Measurements from ENCODE around the gene CES4A. TPM values are rescaled to one million over a fixed set of nuclear protein-coding genes. Genes with fewer than 3 reads are reported as not detected.
A peak's percentile ranks its signal among the peaks of the same experiment; 100 is the strongest.

The CES4A gene
- total and polyA plus RNA-seq, 9 of the 15 experiments (the other 6 are each of a cell fraction or from before 2014, with no cell fraction given) = 0.09 to 0.13 (median 0.11) TPM; not detected in 6

DNA sequence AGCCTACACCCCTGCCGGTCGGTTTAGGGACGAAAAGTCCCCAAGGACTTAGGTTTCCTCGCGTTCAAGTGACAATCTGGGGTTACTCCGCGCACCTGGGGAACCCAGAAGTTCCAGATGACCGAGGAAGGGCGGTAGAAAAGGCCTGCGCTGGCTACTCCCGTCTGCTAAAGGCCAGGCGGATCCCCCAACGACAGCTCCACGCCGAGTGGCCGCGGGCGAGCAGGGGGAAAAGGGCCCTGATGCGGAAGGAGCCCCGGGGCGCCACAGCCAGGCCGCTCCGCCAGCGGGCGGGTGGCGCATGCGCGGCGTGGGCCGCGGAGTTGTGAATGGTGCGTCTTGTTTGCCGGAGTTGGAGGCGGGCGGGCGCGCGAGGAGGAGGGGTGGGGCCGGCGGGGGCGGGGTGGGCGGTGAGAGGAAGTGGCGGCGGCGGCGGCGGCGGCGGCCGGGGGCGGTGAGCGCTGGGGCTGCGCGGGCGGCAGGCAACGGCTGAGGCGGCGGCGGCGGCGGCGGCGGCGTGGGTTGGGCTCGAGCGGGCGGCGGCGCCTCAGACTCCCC lies 40.4 kb downstream of the CES4A start, which contains the start of gene CBFB (continued):
- TF ChIP-seq NEUROD1 (IDR thresholded peaks at IDR 0.05; ENCODE audit: borderline replicate concordance, low read depth, low read length, partially characterized antibody) (no peak), SMAD2 (IDR thresholded peaks at IDR 0.05; ENCODE audit: low read depth, low read length) (no peak), ZNF507 (tag; conservative IDR thresholded peaks at IDR 0.05) (no peak), POLR2G (IDR thresholded peaks at IDR 0.05; ENCODE audit: low read depth, low read length) (peak; percentile 95), SMAD3 (CRISPR knock-in tag; conservative IDR thresholded peaks at IDR 0.05) (peak; percentile 59; the same call in 1 of the 2 replicates), RCOR1 (IDR thresholded peaks at IDR 0.05; ENCODE audit: borderline replicate concordance in 1 of 2, low read depth in 2 of 2, low read length in 2 of 2) (no peak), NFIC (IDR thresholded peaks at IDR 0.05) (peak; percentile 65; the same call in 1 of the 2 replicates), ADNP (tag; IDR thresholded peaks at IDR 0.05) (no peak), ZSCAN32 (CRISPR knock-in tag; IDR thresholded peaks at IDR 0.05) (0 out of 2 replicates have a peak, but pooled peaks have one; percentile 42), MAX (CRISPR knock-in tag; IDR thresholded peaks at IDR 0.05) (peak; percentile 61), CREB1 (IDR thresholded peaks at IDR 0.05) (no peak), CREB1 (CRISPR knock-in tag; IDR thresholded peaks at IDR 0.05) (no peak; the same call in 1 of the 2 replicates), PCBP1 (IDR thresholded peaks at IDR 0.05; ENCODE audit: low read depth, low read length, poor library complexity, severe bottlenecking) (no peak), KDM1A (IDR thresholded peaks at IDR 0.05) (no peak), U2AF2 (optimal IDR thresholded peaks at IDR 0.05; ENCODE audit: low read depth, low read length) (no peak), BCL6 (CRISPR knock-in tag; IDR thresholded peaks at IDR 0.05) (0 out of 2 replicates have a peak, but pooled peaks have one; percentile 11), SIN3A (IDR thresholded peaks at IDR 0.05; ENCODE audit: borderline replicate concordance in 2 of 2, control insufficient read depth in 1 of 2, low read depth in 2 of 2, low read length in 2 of 2) (peak in 1 of 2 experiments; percentile 71; a peak in 1 of 4 replicates)
- TF ChIP-seq, protein P1, sequence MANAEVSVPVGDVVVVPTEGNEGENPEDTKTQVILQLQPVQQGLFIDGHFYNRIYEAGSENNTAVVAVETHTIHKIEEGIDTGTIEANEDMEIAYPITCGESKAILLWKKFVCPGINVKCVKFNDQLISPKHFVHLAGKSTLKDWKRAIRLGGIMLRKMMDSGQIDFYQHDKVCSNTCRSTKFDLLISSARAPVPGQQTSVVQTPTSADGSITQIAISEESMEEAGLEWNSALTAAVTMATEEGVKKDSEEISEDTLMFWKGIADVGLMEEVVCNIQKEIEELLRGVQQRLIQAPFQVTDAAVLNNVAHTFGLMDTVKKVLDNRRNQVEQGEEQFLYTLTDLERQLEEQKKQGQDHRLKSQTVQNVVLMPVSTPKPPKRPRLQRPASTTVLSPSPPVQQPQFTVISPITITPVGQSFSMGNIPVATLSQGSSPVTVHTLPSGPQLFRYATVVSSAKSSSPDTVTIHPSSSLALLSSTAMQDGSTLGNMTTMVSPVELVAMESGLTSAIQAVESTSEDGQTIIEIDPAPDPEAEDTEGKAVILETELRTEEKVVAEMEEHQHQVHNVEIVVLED (CRISPR knock-in tag; IDR thresholded peaks at IDR 0.05) = peak; percentile 52; the same call in 1 of the 2 replicates
- TF ChIP-seq, protein P2, sequence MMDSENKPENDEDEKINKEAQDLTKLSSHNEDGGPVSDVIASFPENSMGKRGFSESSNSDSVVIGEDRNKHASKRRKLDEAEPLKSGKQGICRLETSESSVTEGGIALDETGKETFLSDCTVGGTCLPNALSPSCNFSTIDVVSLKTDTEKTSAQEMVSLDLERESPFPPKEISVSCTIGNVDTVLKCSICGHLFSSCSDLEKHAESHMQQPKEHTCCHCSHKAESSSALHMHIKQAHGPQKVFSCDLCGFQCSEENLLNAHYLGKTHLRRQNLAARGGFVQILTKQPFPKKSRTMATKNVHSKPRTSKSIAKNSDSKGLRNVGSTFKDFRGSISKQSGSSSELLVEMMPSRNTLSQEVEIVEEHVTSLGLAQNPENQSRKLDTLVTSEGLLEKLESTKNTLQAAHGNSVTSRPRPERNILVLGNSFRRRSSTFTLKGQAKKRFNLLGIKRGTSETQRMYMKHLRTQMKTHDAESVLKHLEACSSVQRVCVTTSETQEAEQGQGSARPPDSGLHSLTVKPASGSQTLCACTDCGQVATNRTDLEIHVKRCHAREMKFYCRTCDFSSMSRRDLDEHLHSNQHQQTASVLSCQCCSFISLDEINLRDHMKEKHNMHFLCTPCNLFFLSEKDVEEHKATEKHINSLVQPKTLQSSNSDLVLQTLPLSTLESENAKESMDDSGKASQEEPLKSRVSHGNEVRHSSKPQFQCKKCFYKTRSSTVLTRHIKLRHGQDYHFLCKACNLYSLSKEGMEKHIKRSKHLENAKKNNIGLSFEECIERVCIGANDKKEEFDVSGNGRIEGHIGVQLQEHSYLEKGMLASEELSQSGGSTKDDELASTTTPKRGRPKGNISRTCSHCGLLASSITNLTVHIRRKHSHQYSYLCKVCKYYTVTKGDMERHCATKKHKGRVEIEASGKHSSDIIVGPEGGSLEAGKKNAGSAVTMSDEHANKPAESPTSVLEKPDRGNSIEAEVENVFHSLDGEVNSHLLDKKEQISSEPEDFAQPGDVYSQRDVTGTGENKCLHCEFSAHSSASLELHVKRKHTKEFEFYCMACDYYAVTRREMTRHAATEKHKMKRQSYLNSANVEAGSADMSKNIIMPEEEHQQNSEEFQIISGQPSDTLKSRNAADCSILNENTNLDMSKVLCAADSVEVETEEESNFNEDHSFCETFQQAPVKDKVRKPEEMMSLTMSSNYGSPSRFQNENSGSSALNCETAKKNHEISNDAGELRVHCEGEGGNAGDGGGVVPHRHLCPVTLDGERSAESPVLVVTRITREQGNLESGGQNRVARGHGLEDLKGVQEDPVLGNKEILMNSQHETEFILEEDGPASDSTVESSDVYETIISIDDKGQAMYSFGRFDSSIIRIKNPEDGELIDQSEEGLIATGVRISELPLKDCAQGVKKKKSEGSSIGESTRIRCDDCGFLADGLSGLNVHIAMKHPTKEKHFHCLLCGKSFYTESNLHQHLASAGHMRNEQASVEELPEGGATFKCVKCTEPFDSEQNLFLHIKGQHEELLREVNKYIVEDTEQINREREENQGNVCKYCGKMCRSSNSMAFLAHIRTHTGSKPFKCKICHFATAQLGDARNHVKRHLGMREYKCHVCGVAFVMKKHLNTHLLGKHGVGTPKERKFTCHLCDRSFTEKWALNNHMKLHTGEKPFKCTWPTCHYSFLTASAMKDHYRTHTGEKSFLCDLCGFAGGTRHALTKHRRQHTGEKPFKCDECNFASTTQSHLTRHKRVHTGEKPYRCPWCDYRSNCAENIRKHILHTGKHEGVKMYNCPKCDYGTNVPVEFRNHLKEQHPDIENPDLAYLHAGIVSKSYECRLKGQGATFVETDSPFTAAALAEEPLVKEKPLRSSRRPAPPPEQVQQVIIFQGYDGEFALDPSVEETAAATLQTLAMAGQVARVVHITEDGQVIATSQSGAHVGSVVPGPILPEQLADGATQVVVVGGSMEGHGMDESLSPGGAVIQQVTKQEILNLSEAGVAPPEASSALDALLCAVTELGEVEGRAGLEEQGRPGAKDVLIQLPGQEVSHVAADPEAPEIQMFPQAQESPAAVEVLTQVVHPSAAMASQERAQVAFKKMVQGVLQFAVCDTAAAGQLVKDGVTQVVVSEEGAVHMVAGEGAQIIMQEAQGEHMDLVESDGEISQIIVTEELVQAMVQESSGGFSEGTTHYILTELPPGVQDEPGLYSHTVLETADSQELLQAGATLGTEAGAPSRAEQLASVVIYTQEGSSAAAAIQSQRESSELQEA (IDR thresholded peaks at IDR 0.05; ENCODE audit: low read depth) = no peak

All from K562 (cell line).